Vagina (tissue), 2 donors: Measurements from ENCODE around the gene USP34. TPM values are rescaled to one million over a fixed set of nuclear protein-coding genes. Genes with fewer than 3 reads are reported as not detected.

Experiments
- DNase-seq, 2 donors: peaks; one replicate each; pipeline ENCODE4 v3.0.0-alpha.2; 2017; ENCODE audit errors: extremely low spot score in 2 of 2
- H3K27ac ChIP-seq: fragments of 200-600 bp; sonication (generic); one replicate; pipeline ENCODE4 v1.5.1; 2019
- H3K27me3 ChIP-seq: fragments of 200-600 bp; sonication (generic); one replicate; pipeline ENCODE4 v1.5.1; 2019
- H3K36me3 ChIP-seq, 2 donors: fragments of 200-600 bp; sonication (generic); one replicate each; pipeline ENCODE4 v1.5.1; 2017 to 2019
- H3K4me1 ChIP-seq: fragments of 200-600 bp; sonication (generic); one replicate; pipeline ENCODE4 v1.5.1; 2019
- H3K4me3 ChIP-seq, 2 donors: fragments of 200-600 bp; sonication (generic); 1 replicate in 1 of 2; 2 replicates in 1 of 2; pipeline ENCODE4 v1.5.1; 2016 to 2019
- H3K9me3 ChIP-seq: fragments of 200-600 bp; sonication (generic); one replicate; pipeline ENCODE4 v1.5.1; 2019
- CTCF ChIP-seq, 3 experiments: fragments of 450-650 bp in 2 of 3; fragments of 200-600 bp in 1 of 3; sonication (generic) in 1 of 3; IDR thresholded peaks; one replicate each; pipeline ENCODE4 v1.5.1; 2017 to 2019; ENCODE audit warnings: antibody characterized with exemption in 3 of 3, mild to moderate bottlenecking in 2 of 3, moderate library complexity in 2 of 3
- POLR2A ChIP-seq, 2 donors: fragments of 450-650 bp; IDR thresholded peaks; one replicate each; pipeline ENCODE4 v1.6.1; 2017; ENCODE audit warnings: antibody characterized with exemption in 2 of 2, mild to moderate bottlenecking in 2 of 2, moderate library complexity in 2 of 2
- POLR2AphosphoS5 ChIP-seq, 2 donors: sonication (generic); formaldehyde crosslinking; IDR thresholded peaks; one replicate each; pipeline ENCODE4 v1.9.0; 2017; ENCODE audit warnings: antibody characterized with exemption in 2 of 2, mild to moderate bottlenecking in 2 of 2, low read depth in 1 of 2; ENCODE audit not compliant: insufficient read depth in 1 of 2
- intact Hi-C: fragments of 100-400 bp; cut with DNase I; formaldehyde crosslinking; loops from one replicate; pipeline ENCODE4 v1.15.1; 2023
- total RNA-seq: library from RNA; depleted of rRNA; stranded (reverse); fragments of >200 nt; gene quantifications from one replicate; pipeline ENCODE4 v1.2.3, GENCODE V29; 2016

Gene USP34
- total RNA-seq, 1 donor from 2014 or later = 117 TPM

- no peaks in the 10 kb centered on the region for H3K9me3 ChIP-seq
- intact Hi-C loops = no loop called here
- H3K27ac ChIP-seq = no peak overlapping the region
- no peaks in the 10 kb centered on the region for H3K27me3 ChIP-seq
- H3K36me3 ChIP-seq = peaks cover 0 to 29% of the 10 kb centered on the region in 2 donors
- DNase-seq = no peak
- TF ChIP-seq POLR2AphosphoS5 (IDR thresholded peaks at IDR 0.05; ENCODE audit: insufficient read depth in 1 of 2, low read depth in 1 of 2) (no peak), CTCF (IDR thresholded peaks at IDR 0.05) (no peak), POLR2A (IDR thresholded peaks at IDR 0.05) (no peak)
- no peak overlapping the region for H3K4me3 ChIP-seq
- no peaks in the 10 kb centered on the region for H3K4me1 ChIP-seq
Measured at GRCh38 chr2:61371027-61371426, 99.9 kb downstream of the USP34 start.

DNA sequence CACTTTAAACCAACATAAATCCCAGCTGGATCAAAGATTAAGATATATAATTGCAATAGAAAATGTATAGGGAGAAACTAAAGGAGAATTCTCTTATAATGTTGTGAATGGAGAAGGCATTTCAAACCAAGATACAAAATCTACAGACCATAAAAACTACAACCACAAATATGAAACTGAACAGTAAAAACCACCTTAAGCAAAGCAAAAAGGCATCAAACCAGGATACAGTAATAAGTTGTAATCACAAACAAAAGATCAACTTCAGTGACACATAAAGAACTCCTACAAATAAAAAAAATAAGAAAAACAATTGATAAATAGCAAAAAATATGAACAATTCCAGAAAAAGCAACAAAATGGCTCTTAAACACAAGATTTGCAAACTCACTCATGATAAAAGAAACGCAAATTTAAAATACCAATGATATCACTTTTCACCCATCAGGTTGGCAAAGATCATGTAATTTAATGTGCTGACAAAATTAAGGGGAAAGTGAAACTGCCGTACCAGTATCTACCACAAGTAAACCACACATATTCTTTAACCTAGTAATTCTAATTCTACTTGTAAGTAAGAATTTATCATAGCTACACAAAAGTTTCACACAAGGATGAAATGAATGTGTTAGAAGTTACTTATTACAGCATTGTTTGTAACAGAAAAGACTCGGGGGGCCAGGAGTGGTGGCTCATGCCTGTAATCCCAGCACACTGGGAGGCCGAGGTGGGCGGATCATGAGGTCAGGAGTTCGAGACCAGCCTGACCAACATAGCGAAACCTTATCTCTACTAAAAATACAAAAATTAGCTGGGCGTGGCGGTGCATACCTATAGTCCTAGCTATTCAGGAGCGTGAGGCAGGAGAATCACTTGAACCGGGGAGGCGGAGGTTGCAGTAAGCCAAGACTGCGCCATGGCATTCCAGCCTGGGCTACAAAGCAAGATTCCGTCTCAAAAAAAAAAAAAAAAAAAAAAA lies 101.9 kb downstream of the USP34 start:
- Histone ChIP-seq H3K4me1 (no peaks in the 10 kb centered on the region), H3K36me3 (peaks cover 0 to 19% of the 10 kb centered on the region in 2 donors)
- intact Hi-C loops = no loop called here

DNA sequence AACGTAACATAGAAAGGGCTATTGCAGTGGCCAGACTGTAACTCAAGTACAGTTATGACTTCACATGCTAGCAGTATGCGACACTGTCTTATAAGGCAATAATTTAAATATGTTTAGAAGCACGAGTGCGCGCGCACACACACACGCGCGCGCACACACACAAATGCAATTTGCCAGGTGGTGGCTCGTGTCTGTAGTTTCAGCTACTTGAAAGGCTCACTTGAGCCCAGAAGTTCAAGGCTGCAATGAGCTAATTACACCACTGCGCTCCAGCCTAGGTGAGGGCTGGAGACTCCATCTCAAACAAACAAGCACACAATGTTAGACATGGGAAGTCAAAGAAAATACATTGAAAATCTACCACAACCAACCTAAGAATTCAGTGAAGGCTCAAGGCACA lies 103.7 kb downstream of the USP34 start:
- no peak for TF ChIP-seq POLR2AphosphoS5 (IDR thresholded peaks at IDR 0.05; ENCODE audit: insufficient read depth in 1 of 2, low read depth in 1 of 2)
- TF ChIP-seq POLR2A (IDR thresholded peaks at IDR 0.05) = no peak
- no peak for TF ChIP-seq CTCF (IDR thresholded peaks at IDR 0.05)
- no peak overlapping the region for H3K27ac ChIP-seq
- H3K4me3 ChIP-seq = no peak overlapping the region
- no peaks in the 10 kb centered on the region for H3K4me1 ChIP-seq
- no peak for DNase-seq
- H3K9me3 ChIP-seq = no peaks in the 10 kb centered on the region
- H3K36me3 ChIP-seq = peaks cover 0 to 16% of the 10 kb centered on the region in 2 donors
- no peaks in the 10 kb centered on the region for H3K27me3 ChIP-seq
- intact Hi-C loops = no loop called here

More for the DNA sequence above, 101.9 kb downstream of the USP34 start:
- Histone ChIP-seq H3K9me3 (no peaks in the 10 kb centered on the region), H3K4me3 (no peak overlapping the region), H3K27ac (no peak overlapping the region), H3K27me3 (no peaks in the 10 kb centered on the region)
- TF ChIP-seq CTCF (IDR thresholded peaks at IDR 0.05) = no peak
- no peak for TF ChIP-seq POLR2A (IDR thresholded peaks at IDR 0.05)
- no peak for TF ChIP-seq POLR2AphosphoS5 (IDR thresholded peaks at IDR 0.05; ENCODE audit: insufficient read depth in 1 of 2, low read depth in 1 of 2)
- no peak for DNase-seq

DNA sequence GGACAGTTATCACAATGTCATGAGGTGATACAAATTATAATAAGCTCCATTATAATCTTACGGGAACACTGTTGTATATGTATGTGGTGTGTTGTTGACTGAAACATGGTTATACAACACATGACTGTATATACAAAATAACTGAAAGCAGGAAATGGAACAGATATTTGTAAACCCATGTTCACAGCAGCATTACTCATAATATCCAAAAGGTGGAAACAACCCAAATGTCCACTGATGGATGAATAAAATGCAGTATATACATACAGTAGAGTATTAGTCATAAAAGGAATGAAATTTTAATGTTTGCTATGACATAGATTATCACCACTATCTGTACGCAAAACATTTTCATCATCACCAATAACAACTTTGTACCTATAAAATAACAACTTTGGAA lies 107.3 kb downstream of the USP34 start:
- Histone ChIP-seq H3K4me3 (no peak overlapping the region), H3K27ac (no peak overlapping the region), H3K36me3 (peaks cover 0 to 10% of the 10 kb centered on the region in 2 donors), H3K9me3 (no peaks in the 10 kb centered on the region), H3K4me1 (no peaks in the 10 kb centered on the region), H3K27me3 (no peaks in the 10 kb centered on the region)
- TF ChIP-seq POLR2AphosphoS5 (IDR thresholded peaks at IDR 0.05; ENCODE audit: insufficient read depth in 1 of 2, low read depth in 1 of 2) = no peak
- TF ChIP-seq CTCF (IDR thresholded peaks at IDR 0.05) = no peak
- TF ChIP-seq POLR2A (IDR thresholded peaks at IDR 0.05) = no peak
- no peak for DNase-seq
- intact Hi-C loops = no loop called here

DNA sequence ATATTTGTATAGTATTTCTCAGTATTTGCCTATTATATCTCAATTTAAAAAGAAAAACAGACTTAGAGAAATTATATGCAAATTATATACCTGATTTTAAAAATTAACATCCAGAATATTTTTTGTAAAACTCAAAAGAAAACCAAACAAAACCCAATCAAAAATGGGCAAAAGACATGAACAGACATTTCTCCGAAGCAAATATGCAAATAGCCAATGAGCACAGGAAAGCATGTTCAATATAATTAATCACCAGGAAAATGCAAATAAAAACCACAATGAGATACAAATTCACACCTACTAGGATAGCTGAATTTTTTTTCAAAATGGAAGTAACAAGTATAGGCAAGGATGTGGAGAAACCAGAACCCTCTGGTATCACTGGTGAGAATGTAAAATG lies 108.0 kb downstream of the USP34 start:
- no peak for DNase-seq
- TF ChIP-seq POLR2A (IDR thresholded peaks at IDR 0.05) = no peak
- no peaks in the 10 kb centered on the region for H3K9me3 ChIP-seq
- H3K4me3 ChIP-seq = no peak overlapping the region
- H3K36me3 ChIP-seq = peaks cover 0 to 10% of the 10 kb centered on the region in 2 donors
- no peak overlapping the region for H3K27ac ChIP-seq
- H3K27me3 ChIP-seq = no peaks in the 10 kb centered on the region
- intact Hi-C loops = no loop called here
- no peaks in the 10 kb centered on the region for H3K4me1 ChIP-seq
